AG10803 (cell line): ENCODE results near the gene KCND2.
"Not testable (repeated sequence)": the region's sequence is repeated elsewhere in the genome, so short reads cannot be mapped to it uniquely, and the experiment has no call there.

Experiments used
- DNase-seq: peaks from one replicate; pipeline ENCODE4 v3.0.0; 2010; ENCODE audit warnings: low read depth
- H3K4me3 ChIP-seq: 2 replicates; pipeline ENCODE4 v1.5.1; 2011; ENCODE audit warnings: mild to moderate bottlenecking, low read length, control low read depth
- CTCF ChIP-seq: conservative IDR thresholded peaks from 2 replicates; pipeline ENCODE4 v1.5.1; 2011; ENCODE audit warnings: mild to moderate bottlenecking, low read length, control low read depth, inconsistent platforms

KCND2 gene

GRCh38 chr7:120272701-120273475 lies at the start of gene KCND2:
Gene KCND2, plus strand, starts transcription at chr7:120273175.
- no peak for DNase-seq
- TF ChIP-seq CTCF, result no peak
- peak within 1 kb of the TSS; percentile 57 for H3K4me3 ChIP-seq

- no peak for TF ChIP-seq CTCF
- no peak for DNase-seq
- H3K4me3 ChIP-seq, result no peak overlapping the region
These were observed 46.8 kb upstream of the KCND2 start for GRCh38 chr7:120226188-120226587.

GRCh38 chr7:120227255-120227654 lies 45.7 kb upstream of the KCND2 start:
- TF ChIP-seq CTCF, result no peak
- DNase-seq, result no peak
- no peak overlapping the region for H3K4me3 ChIP-seq

GRCh38 chr7:120229084-120229483 lies 43.9 kb upstream of the KCND2 start:
- no peak for TF ChIP-seq CTCF
- no peak overlapping the region for H3K4me3 ChIP-seq
- no peak for DNase-seq

GRCh38 chr7:120233338-120233737 lies 39.6 kb upstream of the KCND2 start:
- no peak for DNase-seq
- H3K4me3 ChIP-seq, result no peak overlapping the region
- no peak for TF ChIP-seq CTCF

- DNase-seq, H3K4me3 ChIP-seq: not testable (repeated sequence)
These were observed 32.6 kb upstream of the KCND2 start for GRCh38 chr7:120240350-120240749.

- no peak overlapping the region for H3K4me3 ChIP-seq
- no peak for TF ChIP-seq CTCF
- DNase-seq, result no peak
These were observed 31.0 kb upstream of the KCND2 start for GRCh38 chr7:120241973-120242372.
